A673 (cell line): ENCODE data around the gene DNAH2.

Experiments used
- EZH2 ChIP-seq: fragments of 200-600 bp; sonication (generic); IDR thresholded peaks from 2 replicates; pipeline ENCODE4 v1.6.1; 2017; ENCODE audit warnings: borderline replicate concordance, low read depth, mild to moderate bottlenecking, mixed read lengths, antibody characterized with exemption, low read length; ENCODE audit not compliant: poor library complexity, severe bottlenecking
- TF ChIP-seq, protein P1 (sequence below): fragments of 300-800, 200-600 bp; sonication (generic); conservative IDR thresholded peaks from 2 replicates; pipeline ENCODE4 v1.5.1; 2017; ENCODE audit warnings: low read depth, mild to moderate bottlenecking, antibody characterized with exemption, low read length, moderate library complexity, mixed read lengths

GRCh38 chr17:7841396-7841914, 123.9 kb downstream of the DNAH2 start:
- TF ChIP-seq EZH2, result no peak
- TF ChIP-seq, protein P1, sequence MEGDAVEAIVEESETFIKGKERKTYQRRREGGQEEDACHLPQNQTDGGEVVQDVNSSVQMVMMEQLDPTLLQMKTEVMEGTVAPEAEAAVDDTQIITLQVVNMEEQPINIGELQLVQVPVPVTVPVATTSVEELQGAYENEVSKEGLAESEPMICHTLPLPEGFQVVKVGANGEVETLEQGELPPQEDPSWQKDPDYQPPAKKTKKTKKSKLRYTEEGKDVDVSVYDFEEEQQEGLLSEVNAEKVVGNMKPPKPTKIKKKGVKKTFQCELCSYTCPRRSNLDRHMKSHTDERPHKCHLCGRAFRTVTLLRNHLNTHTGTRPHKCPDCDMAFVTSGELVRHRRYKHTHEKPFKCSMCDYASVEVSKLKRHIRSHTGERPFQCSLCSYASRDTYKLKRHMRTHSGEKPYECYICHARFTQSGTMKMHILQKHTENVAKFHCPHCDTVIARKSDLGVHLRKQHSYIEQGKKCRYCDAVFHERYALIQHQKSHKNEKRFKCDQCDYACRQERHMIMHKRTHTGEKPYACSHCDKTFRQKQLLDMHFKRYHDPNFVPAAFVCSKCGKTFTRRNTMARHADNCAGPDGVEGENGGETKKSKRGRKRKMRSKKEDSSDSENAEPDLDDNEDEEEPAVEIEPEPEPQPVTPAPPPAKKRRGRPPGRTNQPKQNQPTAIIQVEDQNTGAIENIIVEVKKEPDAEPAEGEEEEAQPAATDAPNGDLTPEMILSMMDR, result peak; percentile 29; the same call in 1 of the 2 replicates
